Ovary (tissue), 3 donors: ENCODE measurements around the gene TADA2A.

Source experiments
- CTCF ChIP-seq, 3 donors: fragments of 450-650 bp in 2 of 3; fragments of 200-600 bp in 1 of 3; IDR thresholded peaks; one replicate each; pipeline versions ENCODE4 v1.5.1 to v1.8.0; 2016 to 2022; ENCODE audit warnings: antibody characterized with exemption in 3 of 3, mild to moderate bottlenecking in 1 of 3
- EP300 ChIP-seq: sonication (generic); formaldehyde crosslinking; IDR thresholded peaks from one replicate; pipeline ENCODE4 v1.6.1; 2017; ENCODE audit warnings: antibody characterized with exemption
- POLR2A ChIP-seq: fragments of 450-650 bp; IDR thresholded peaks from one replicate; pipeline ENCODE4 v1.6.1; 2017; ENCODE audit warnings: antibody characterized with exemption, mild to moderate bottlenecking, moderate library complexity
- donor health status: DM: no; HTN: no; CAD: no.

- peak in 1 of 3 donors; percentile 21 for TF ChIP-seq CTCF (IDR thresholded peaks at IDR 0.05)
- TF ChIP-seq POLR2A = no peak
- no peak for TF ChIP-seq EP300
These were observed 83.4 kb downstream of the TADA2A start for GRCh38 chr17:37490022-37490587.
